GF-D8 (cell line): ENCODE measurements around the gene P4HTM.
"Not testable (repeated sequence)": the region's sequence is repeated elsewhere in the genome, so short reads cannot be mapped to it uniquely, and the experiment has no call there.

Source experiments
- DNase-seq: peaks from one replicate; lab custom pipeline; 2025; lab: John Stamatoyannopoulos, UW

The P4HTM gene

GRCh38 chr3:49008627-49009026 is 18.6 kb downstream of the P4HTM start:
- DNase-seq, result not testable (repeated sequence)

GRCh38 chr3:49009396-49009795 is 19.4 kb downstream of the P4HTM start:
- DNase-seq, result no peak

GRCh38 chr3:49012441-49013017 is 22.5 kb downstream of the P4HTM start:
- DNase-seq, result no peak

- DNase-seq, result no peak
Measured at GRCh38 chr3:49013113-49013737, 23.2 kb downstream of the P4HTM start.

GRCh38 chr3:49013738-49014660 is 24.0 kb downstream of the P4HTM start:
- DNase-seq, result no peak

- DNase-seq, result no peak
Measured at GRCh38 chr3:49015072-49015471, 25.0 kb downstream of the P4HTM start.

- DNase-seq, result no peak
Measured at GRCh38 chr3:49015765-49016164, 25.7 kb downstream of the P4HTM start.

- no peak for DNase-seq
Measured at GRCh38 chr3:49016414-49017228, 26.6 kb downstream of the P4HTM start.

GRCh38 chr3:49017229-49017970 is 27.4 kb downstream of the P4HTM start:
- no peak for DNase-seq

- DNase-seq, result peak; percentile 53
Measured at GRCh38 chr3:49017971-49018706, 28.1 kb downstream of the P4HTM start, which contains the start of gene DALRD3. Gene DALRD3 (minus strand): TSS chr3:49018580. CDS start chr3:49018564, 16 bp downstream.

GRCh38 chr3:49018707-49019006 is 28.6 kb downstream of the P4HTM start:
- DNase-seq, result no peak

GRCh38 chr3:49019941-49020329 is 29.9 kb downstream of the P4HTM start:
- peak; percentile 51 for DNase-seq

GRCh38 chr3:49020330-49021212 is 30.5 kb downstream of the P4HTM start:
- peak; percentile 51 for DNase-seq

- DNase-seq, result peak; percentile 92
Measured at GRCh38 chr3:49021213-49021812, 31.3 kb downstream of the P4HTM start.

- peak; percentile 80 for DNase-seq
Measured at GRCh38 chr3:49021813-49022687, 32.0 kb downstream of the P4HTM start, which contains the start of gene NDUFAF3. Gene NDUFAF3 (plus strand): TSS chr3:49022121. CDS start chr3:49022145, 24 bp downstream.

- DNase-seq, result no peak
Measured at GRCh38 chr3:49022688-49023171, 32.7 kb downstream of the P4HTM start.

- DNase-seq, result no peak
Measured at GRCh38 chr3:49023775-49024174, 33.7 kb downstream of the P4HTM start.

GRCh38 chr3:49024449-49024848 is 34.4 kb downstream of the P4HTM start:
- DNase-seq, result no peak
